Thoracic aorta endothelial cell (primary cell): ENCODE measurements around the gene KLK12. TPM values are rescaled to one million over a fixed set of nuclear protein-coding genes. Genes with fewer than 3 reads are reported as not detected.

Experiments
- total RNA-seq: library from RNA; depleted of rRNA; stranded (reverse); fragments of >200 nt; gene quantifications from 2 replicates; pipeline ENCODE4 v1.2.3, GENCODE V29; 2012

Gene KLK12
- total RNA-seq = not detected in 2 replicates

GRCh38 chr19:51034704-51035103 is at the start of gene KLK12:
KLK12 (minus strand) TSS chr19:51035002; CDS start chr19:51034621, 381 bp downstream.

GRCh38 chr19:51082611-51083010 is 47.8 kb upstream of the KLK12 start, which contains the start of gene KLK14:
KLK14 (minus strand) TSS chr19:51082887; CDS start chr19:51082614, 273 bp downstream.

GRCh38 chr19:51064534-51065220 is 29.9 kb upstream of the KLK12 start, which contains the start of gene KLK13:
KLK13 (minus strand) TSS chr19:51065092; CDS start chr19:51065067, 25 bp downstream.

GRCh38 chr19:51026554-51026831 is 8.3 kb downstream of the KLK12 start, which contains the start of gene KLK11:
KLK11 (minus strand) TSS chr19:51026616; CDS start chr19:51025631, 985 bp downstream.

GRCh38 chr19:51019544-51019925 is 15.3 kb downstream of the KLK12 start, which contains the start of gene KLK10:
KLK10 (minus strand) TSS chr19:51019709; CDS start chr19:51019130, 579 bp downstream.

GRCh38 chr19:51001515-51001914 is 33.3 kb downstream of the KLK12 start, which contains the start of gene KLK8:
KLK8 (minus strand) TSS chr19:51001604; CDS start chr19:51001167, 437 bp downstream.

GRCh38 chr19:50983625-50984292 is 51.0 kb downstream of the KLK12 start, which contains the start of gene KLK7:
KLK7 (minus strand) TSS chr19:50983917; CDS start chr19:50982399, 1,518 bp downstream.

Other genes with a start within 250 kb of the KLK12 start
- not detected in 2 replicates for gene ACP4, start 244.6 kb downstream of the KLK12 start, total RNA-seq
- gene KLK1, start 211.2 kb downstream of the KLK12 start, total RNA-seq = not detected in 2 replicates
- 0.13 TPM in 1 of 2 replicates, not detected in the other for gene KLK15, start 201.4 kb downstream of the KLK12 start, total RNA-seq
- gene KLK3, start 180.1 kb downstream of the KLK12 start, total RNA-seq = not detected in 2 replicates
- not detected in 2 replicates for gene KLK2, start 161.6 kb downstream of the KLK12 start, total RNA-seq
- not detected in 2 replicates for gene KLK4, start 123.6 kb downstream of the KLK12 start, total RNA-seq
- gene KLK5, start 82.0 kb downstream of the KLK12 start, total RNA-seq = not detected in 2 replicates
- gene KLK6, start 65.4 kb downstream of the KLK12 start, total RNA-seq = 0.14 TPM in 1 of 2 replicates, not detected in the other
- not detected in 2 replicates for gene KLK7, start 51.1 kb downstream of the KLK12 start, total RNA-seq
- not detected in 2 replicates for gene KLK8, start 33.4 kb downstream of the KLK12 start, total RNA-seq
- not detected in 2 replicates for gene KLK10, start 15.3 kb downstream of the KLK12 start, total RNA-seq
- not detected in 2 replicates for gene KLK11, start 8.4 kb downstream of the KLK12 start, total RNA-seq
- gene KLK13, start 30.1 kb upstream of the KLK12 start, total RNA-seq = not detected in 2 replicates
- gene KLK14, start 47.9 kb upstream of the KLK12 start, total RNA-seq = not detected in 2 replicates
- gene CTU1, start 73.4 kb upstream of the KLK12 start, total RNA-seq = 4.3 and 5.0 TPM in 2 replicates
- not detected in 2 replicates for gene SIGLEC9, start 89.9 kb upstream of the KLK12 start, total RNA-seq
- gene SIGLEC7, start 107.3 kb upstream of the KLK12 start, total RNA-seq = not detected in 2 replicates
- gene CD33, start 190.1 kb upstream of the KLK12 start, total RNA-seq = not detected in 2 replicates
- gene SIGLECL1, start 216.1 kb upstream of the KLK12 start, total RNA-seq = not detected in 2 replicates